Neuronal stem cell (in vitro differentiated cells): ENCODE results near the gene FAT3.

Source experiments
- DNase-seq: peaks from one replicate; pipeline ENCODE4 v3.0.0-alpha.2; 2013; ENCODE audit warnings: low spot score
- H2AFZ ChIP-seq: one replicate; pipeline ENCODE4 v1.6.1; 2013; ENCODE audit warnings: mild to moderate bottlenecking, low read length, inconsistent platforms
- H2AK5ac ChIP-seq: 2 replicates; pipeline ENCODE4 v1.6.1; 2013; ENCODE audit warnings: low read depth, mild to moderate bottlenecking, inconsistent platforms, low read length, moderate library complexity, mixed read lengths
- H2BK120ac ChIP-seq: 2 replicates; pipeline ENCODE4 v1.6.1; 2013; ENCODE audit warnings: low read depth, mild to moderate bottlenecking, inconsistent platforms, low read length, moderate library complexity, mixed read lengths
- H2BK12ac ChIP-seq: one replicate; pipeline ENCODE4 v1.6.1; 2013; ENCODE audit warnings: low read length, inconsistent platforms
- H2BK15ac ChIP-seq: 2 replicates; pipeline ENCODE4 v1.6.1; 2013; ENCODE audit warnings: mild to moderate bottlenecking, low read length, inconsistent platforms, mixed read lengths
- H2BK5ac ChIP-seq: one replicate; pipeline ENCODE4 v1.6.1; 2013; ENCODE audit warnings: inconsistent platforms, mild to moderate bottlenecking, low read length, moderate library complexity
- H3K14ac ChIP-seq: one replicate; pipeline ENCODE4 v1.6.1; 2013; ENCODE audit warnings: low read length, inconsistent platforms
- H3K18ac ChIP-seq: 2 replicates; pipeline ENCODE4 v1.6.1; 2013; ENCODE audit warnings: low read length, inconsistent platforms
- H3K23ac ChIP-seq: 2 replicates; pipeline ENCODE4 v1.6.1; 2013; ENCODE audit warnings: low read depth, mild to moderate bottlenecking, mixed read lengths, low read length, inconsistent platforms; ENCODE audit not compliant: poor library complexity
- H3K27ac ChIP-seq: replicated peaks from 3 replicates; pipeline ENCODE4 v1.5.1; 2013; ENCODE audit warnings: low read length, inconsistent platforms
- H3K27me3 ChIP-seq, 3 experiments: 2 replicates each; pipeline ENCODE4 v1.6.1; 2013; ENCODE audit warnings: low read length in 3 of 3, mild to moderate bottlenecking in 2 of 3, inconsistent platforms in 1 of 3, low read depth in 1 of 3, mixed read lengths in 1 of 3, moderate library complexity in 1 of 3; ENCODE audit not compliant: control insufficient read depth in 3 of 3, insufficient read depth in 3 of 3
- H3K36me3 ChIP-seq, 2 donors: replicated peaks in 1 of 2; 2 replicates each; pipeline ENCODE4 v1.6.1; 2013; ENCODE audit warnings: low read length in 2 of 2; ENCODE audit not compliant: control insufficient read depth in 2 of 2, insufficient read depth in 2 of 2
- H3K4ac ChIP-seq: 2 replicates; pipeline ENCODE4 v1.6.1; 2013; ENCODE audit warnings: inconsistent platforms, mild to moderate bottlenecking, low read length, moderate library complexity
- H3K4me1 ChIP-seq, 2 donors: 1 replicate in 1 of 2; 2 replicates in 1 of 2; pipeline ENCODE4 v1.6.1; 2013; ENCODE audit warnings: low read length in 2 of 2, low read depth in 1 of 2; ENCODE audit not compliant: control insufficient read depth in 2 of 2, insufficient read depth in 1 of 2
- H3K4me2 ChIP-seq: one replicate; pipeline ENCODE4 v1.6.1; 2013; ENCODE audit warnings: mild to moderate bottlenecking, low read length, inconsistent platforms; ENCODE audit not compliant: insufficient read depth, poor library complexity, severe bottlenecking
- H3K4me3 ChIP-seq, 2 donors: 2 replicates each; pipeline ENCODE4 v1.5.1; 2013; ENCODE audit warnings: low read length in 2 of 2, mild to moderate bottlenecking in 2 of 2, inconsistent platforms in 1 of 2, moderate library complexity in 1 of 2
- H3K79me1 ChIP-seq: one replicate; pipeline ENCODE4 v1.6.1; 2013; ENCODE audit warnings: low read depth, mild to moderate bottlenecking, inconsistent platforms, low read length, moderate library complexity
- H3K9ac ChIP-seq: one replicate; pipeline ENCODE4 v1.6.1; 2013; ENCODE audit warnings: mild to moderate bottlenecking, low read depth, low read length, inconsistent platforms; ENCODE audit not compliant: poor library complexity
- H3K9me3 ChIP-seq, 2 donors: replicated peaks in 1 of 2; 2 replicates each; pipeline versions ENCODE3 to v1.6.1; 2013; ENCODE audit warnings: low read length in 2 of 2, mild to moderate bottlenecking in 2 of 2, inconsistent platforms in 1 of 2, low read depth in 1 of 2, mixed read lengths in 1 of 2, moderate library complexity in 1 of 2; ENCODE audit not compliant: control insufficient read depth in 2 of 2, insufficient read depth in 1 of 2
- H4K8ac ChIP-seq: one replicate; pipeline ENCODE4 v1.6.1; 2013; ENCODE audit warnings: low read depth, mild to moderate bottlenecking, inconsistent platforms, low read length, moderate library complexity
- H4K91ac ChIP-seq: one replicate; pipeline ENCODE4 v1.6.1; 2013; ENCODE audit warnings: low read length, low read depth, mild to moderate bottlenecking, inconsistent platforms; ENCODE audit not compliant: poor library complexity
- WGBS, 2 donors: extraction: QIAGEN DNeasy Blood & Tissue Kit; methylation state at CpG; one replicate each; pipeline ENCODE4 v1.1.7; 2013; ENCODE audit warnings: missing lambda C conversion rate in 2 of 2, mixed read lengths in 1 of 2; ENCODE audit not compliant: insufficient read length in 2 of 2, insufficient replicate concordance in 1 of 2; ENCODE audit errors: extremely low coverage in 2 of 2; 5-methylcytosine and 5-hydroxymethylcytosine counted together

The FAT3 gene

DNA sequence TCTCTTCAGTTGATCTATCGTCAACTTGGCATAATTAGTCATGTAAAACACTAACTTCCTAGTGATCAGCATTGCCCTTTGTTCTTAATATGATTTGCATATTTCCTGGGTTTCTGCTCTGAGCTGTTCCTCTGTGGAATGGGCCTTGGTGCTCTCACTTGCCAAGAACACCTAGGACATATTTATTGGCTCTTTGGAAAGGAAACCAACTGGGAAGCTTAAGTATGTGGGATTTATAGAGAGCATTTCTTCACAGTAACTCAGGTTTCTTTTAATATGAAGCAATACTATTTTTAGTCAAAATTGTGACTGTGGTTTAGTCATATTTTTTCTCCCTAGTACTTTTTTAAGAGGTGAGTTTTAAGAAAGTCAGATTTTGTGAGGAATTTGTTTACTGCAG is 28.8 kb downstream of the FAT3 start:
- Histone ChIP-seq H2AK5ac (no peak overlapping the region), H2BK15ac (no peak overlapping the region), H3K27ac (no peak overlapping the region), H3K18ac (no peak overlapping the region), H3K14ac (no peak overlapping the region), H4K8ac (no peak overlapping the region), H3K23ac (no peak overlapping the region), H4K91ac (no peak overlapping the region), H3K79me1 (no peaks in the 10 kb centered on the region), H3K27me3 (no peaks in the 10 kb centered on the region), H2BK12ac (no peak overlapping the region), H3K36me3 (peaks cover 0 to 57% of the 10 kb centered on the region in 2 donors), H2BK5ac (no peak overlapping the region), H3K4me3 (no peak overlapping the region), H2BK120ac (no peak overlapping the region), H3K9ac (no peak overlapping the region), H3K9me3 (no peaks in the 10 kb centered on the region), H2AFZ (no peak overlapping the region), H3K4me2 (no peak overlapping the region), H3K4me1 (peaks cover 8 to 15% of the 10 kb centered on the region in 2 donors), H3K4ac (no peak overlapping the region)
- no CpG with 5 or more reads among the region's 1 CpG for WGBS, 2 donors
- DNase-seq = no peak

DNA sequence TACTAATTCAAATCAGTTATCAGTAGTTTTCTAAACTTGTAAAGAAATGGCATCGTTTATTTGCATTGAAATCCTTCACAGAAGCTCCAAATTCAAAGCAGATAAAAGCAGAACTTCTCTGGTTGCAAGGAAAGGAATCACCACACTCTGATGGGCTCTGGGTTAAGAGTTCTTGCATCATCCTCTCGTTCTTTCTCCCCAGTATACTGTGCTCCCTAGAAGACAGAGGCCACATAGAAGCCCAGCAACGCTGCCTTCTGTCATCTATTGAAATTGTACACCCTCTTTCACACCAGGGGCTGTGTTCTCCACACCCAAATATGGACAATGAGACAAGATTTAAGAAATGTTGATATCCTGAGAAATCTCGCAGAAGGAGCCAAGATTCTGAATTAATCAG is 29.3 kb downstream of the FAT3 start:
- H3K27me3 ChIP-seq = no peaks in the 10 kb centered on the region
- no peak overlapping the region for H2BK5ac ChIP-seq
- no peak overlapping the region for H4K8ac ChIP-seq
- H3K23ac ChIP-seq = no peak overlapping the region
- no peaks in the 10 kb centered on the region for H3K79me1 ChIP-seq
- no peak for DNase-seq
- no peak overlapping the region for H3K18ac ChIP-seq
- no peaks in the 10 kb centered on the region for H3K9me3 ChIP-seq
- H3K4me2 ChIP-seq = no peak overlapping the region
- H3K4me1 ChIP-seq = peaks cover 10 to 20% of the 10 kb centered on the region in 2 donors
- no peak overlapping the region for H2AFZ ChIP-seq
- peaks cover 0 to 57% of the 10 kb centered on the region in 2 donors for H3K36me3 ChIP-seq
- no peak overlapping the region for H3K4ac ChIP-seq
- H3K9ac ChIP-seq = no peak overlapping the region
- no peak overlapping the region for H3K4me3 ChIP-seq
- no CpG with 5 or more reads among the region's 4 CpGs for WGBS, 2 donors
- no peak overlapping the region for H3K14ac ChIP-seq
- H2BK15ac ChIP-seq = no peak overlapping the region
- H2BK120ac ChIP-seq = no peak overlapping the region
- H4K91ac ChIP-seq = no peak overlapping the region
- no peak overlapping the region for H2BK12ac ChIP-seq
- H3K27ac ChIP-seq = no peak overlapping the region
- no peak overlapping the region for H2AK5ac ChIP-seq

GRCh38 chr11:92257536-92257935 is 32.9 kb downstream of the FAT3 start:
- no peak overlapping the region for H2BK12ac ChIP-seq

GRCh38 chr11:92259861-92260260 is 35.2 kb downstream of the FAT3 start:
- Histone ChIP-seq H3K9me3 (no peaks in the 10 kb centered on the region), H3K4me1 (peaks cover 4 to 30% of the 10 kb centered on the region in 2 donors), H3K4me2 (no peak overlapping the region), H3K36me3 (peaks cover 0 to 59% of the 10 kb centered on the region in 2 donors), H2BK12ac (no peak overlapping the region), H2BK5ac (no peak overlapping the region), H2AFZ (no peak overlapping the region), H3K27me3 (no peaks in the 10 kb centered on the region), H3K4me3 (no peak overlapping the region), H3K9ac (no peak overlapping the region), H2BK15ac (no peak overlapping the region), H4K8ac (no peak overlapping the region), H4K91ac (no peak overlapping the region), H3K27ac (no peak overlapping the region), H2AK5ac (no peak overlapping the region), H2BK120ac (no peak overlapping the region), H3K4ac (no peak overlapping the region), H3K14ac (no peak overlapping the region), H3K79me1 (no peaks in the 10 kb centered on the region), H3K18ac (no peak overlapping the region), H3K23ac (no peak overlapping the region)
- no CpG with 5 or more reads among the region's 4 CpGs for WGBS, 2 donors
- DNase-seq = no peak

More at GRCh38 chr11:92257536-92257935, 32.9 kb downstream of the FAT3 start:
- Histone ChIP-seq H2BK15ac (no peak overlapping the region), H3K23ac (no peak overlapping the region), H3K4me2 (no peak overlapping the region), H3K9ac (no peak overlapping the region), H3K27me3 (no peaks in the 10 kb centered on the region), H3K4me1 (peaks cover 10 to 39% of the 10 kb centered on the region in 2 donors), H2BK120ac (no peak overlapping the region), H4K8ac (no peak overlapping the region), H3K4ac (no peak overlapping the region), H2AK5ac (no peak overlapping the region), H3K27ac (no peak overlapping the region), H2AFZ (no peak overlapping the region), H4K91ac (no peak overlapping the region), H3K4me3 (no peak overlapping the region), H3K79me1 (no peaks in the 10 kb centered on the region), H3K36me3 (peaks cover 0 to 48% of the 10 kb centered on the region in 2 donors), H3K18ac (no peak overlapping the region), H3K9me3 (no peaks in the 10 kb centered on the region), H3K14ac (no peak overlapping the region), H2BK5ac (no peak overlapping the region)
- no CpG with 5 or more reads among the region's 4 CpGs for WGBS, 2 donors
- no peak for DNase-seq
